CD14-positive monocyte (primary cell): Measurements from ENCODE around the gene SLC6A12. TPM values are rescaled to one million over a fixed set of nuclear protein-coding genes. Genes with fewer than 3 reads are reported as not detected.

Experiments
- DNase-seq, 3 donors: peaks; one replicate each; pipeline ENCODE4 v3.0.0-alpha.2; 2011 to 2022
- H2AFZ ChIP-seq: 2 replicates; pipeline ENCODE4 v1.6.0; 2012; ENCODE audit warnings: mild to moderate bottlenecking, low read depth, low read length, inconsistent platforms; ENCODE audit not compliant: insufficient read depth, poor library complexity, severe bottlenecking
- H3K27ac ChIP-seq, 2 donors: 1 replicate in 1 of 2; 2 replicates in 1 of 2; pipeline ENCODE4 v1.5.1; 2012 to 2013; ENCODE audit warnings: low read length in 2 of 2, control low read depth in 1 of 2, inconsistent platforms in 1 of 2, low read depth in 1 of 2, mild to moderate bottlenecking in 1 of 2
- H3K27me3 ChIP-seq, 2 donors: one replicate each; pipeline versions ENCODE4 v1.6.0 to v1.6.1; 2011 to 2013; ENCODE audit warnings: low read length in 2 of 2; ENCODE audit not compliant: control insufficient read depth in 2 of 2, insufficient read depth in 2 of 2
- H3K36me3 ChIP-seq, 2 donors: replicated peaks in 1 of 2; 1 replicate in 1 of 2; 2 replicates in 1 of 2; pipeline versions ENCODE4 v1.5.1 to v1.6.1; 2012 to 2013; ENCODE audit warnings: low read length in 2 of 2, control low read depth in 1 of 2, inconsistent platforms in 1 of 2, mild to moderate bottlenecking in 1 of 2; ENCODE audit not compliant: insufficient read depth in 2 of 2, control insufficient read depth in 1 of 2
- H3K4me1 ChIP-seq, 2 donors: 1 replicate in 1 of 2; 2 replicates in 1 of 2; pipeline versions ENCODE4 v1.5.1 to v1.6.1; 2012 to 2013; ENCODE audit warnings: low read length in 2 of 2, control low read depth in 1 of 2, inconsistent platforms in 1 of 2, mild to moderate bottlenecking in 1 of 2, moderate library complexity in 1 of 2; ENCODE audit not compliant: insufficient read depth in 2 of 2, control insufficient read depth in 1 of 2
- H3K4me2 ChIP-seq: replicated peaks from 2 replicates; pipeline ENCODE3; 2012; ENCODE audit warnings: low read length, moderate library complexity, mild to moderate bottlenecking; ENCODE audit not compliant: poor library complexity, severe bottlenecking; ENCODE audit errors: extremely low read depth
- H3K4me3 ChIP-seq, 3 experiments: fragments of 200-600 bp in 1 of 3; sonication (generic) in 1 of 3; replicated peaks in 1 of 3; 1 replicate in 2 of 3; 2 replicates in 1 of 3; pipeline ENCODE4 v1.5.1; 2011 to 2013; ENCODE audit warnings: low read length in 3 of 3, mild to moderate bottlenecking in 3 of 3, control low read depth in 2 of 3, low read depth in 2 of 3, inconsistent platforms in 1 of 3, moderate library complexity in 1 of 3
- H3K79me2 ChIP-seq: 2 replicates; pipeline ENCODE4 v1.6.0; 2012; ENCODE audit warnings: mild to moderate bottlenecking, control low read depth, inconsistent platforms, low read length, moderate library complexity; ENCODE audit not compliant: insufficient read depth
- H3K9ac ChIP-seq: 2 replicates; pipeline ENCODE4 v1.6.0; 2017; ENCODE audit warnings: low read length, mild to moderate bottlenecking; ENCODE audit not compliant: insufficient read depth, poor library complexity, severe bottlenecking
- H3K9me3 ChIP-seq, 2 donors: replicated peaks in 1 of 2; 1 replicate in 1 of 2; 2 replicates in 1 of 2; pipeline versions ENCODE4 v1.5.1 to v1.6.1; 2012 to 2013; ENCODE audit warnings: low read length in 2 of 2, control low read depth in 1 of 2; ENCODE audit not compliant: control insufficient read depth in 1 of 2, insufficient read depth in 1 of 2
- H4K20me1 ChIP-seq: 2 replicates; pipeline ENCODE4 v1.6.0; 2012; ENCODE audit warnings: mild to moderate bottlenecking, low read length, control low read depth, moderate library complexity; ENCODE audit not compliant: insufficient read depth
- H3K27ac Mint-ChIP-seq, 7 donors: one replicate each; pipeline ENCODE4 v1.8.0; 2020; ENCODE audit warnings: mild to moderate bottlenecking in 7 of 7, mixed read lengths in 7 of 7, moderate library complexity in 6 of 7, inconsistent platforms in 2 of 7
- H3K27me3 Mint-ChIP-seq, 3 donors: one replicate each; pipeline ENCODE4 v1.8.0; 2021 to 2022; ENCODE audit warnings: low read depth in 3 of 3, mild to moderate bottlenecking in 3 of 3, mixed read lengths in 3 of 3, moderate library complexity in 3 of 3, inconsistent platforms in 1 of 3
- H3K36me3 Mint-ChIP-seq, 2 donors: one replicate each; pipeline ENCODE4 v1.8.0; 2020; ENCODE audit warnings: mixed read lengths in 2 of 2, inconsistent platforms in 1 of 2, mild to moderate bottlenecking in 1 of 2
- H3K4me1 Mint-ChIP-seq: one replicate; pipeline ENCODE4 v1.8.0; 2020; ENCODE audit warnings: mild to moderate bottlenecking, mixed read lengths
- H3K4me3 Mint-ChIP-seq, 2 donors: one replicate each; pipeline ENCODE4 v1.8.0; 2020; ENCODE audit warnings: mild to moderate bottlenecking in 2 of 2, mixed read lengths in 2 of 2, moderate library complexity in 1 of 2
- H3K9me3 Mint-ChIP-seq, 7 donors: one replicate each; pipeline ENCODE4 v1.8.0; 2020 to 2022; ENCODE audit warnings: mixed read lengths in 7 of 7, mild to moderate bottlenecking in 6 of 7, moderate library complexity in 6 of 7, inconsistent platforms in 2 of 7
- CTCF ChIP-seq: fragments of 200-600 bp; IDR thresholded peaks from one replicate; pipeline ENCODE4 v1.8.0; 2022; ENCODE audit warnings: antibody characterized with exemption, mild to moderate bottlenecking
- WGBS: methylation state at CpG from one replicate; pipeline ENCODE4 v1.1.5; 2013; ENCODE audit warnings: missing lambda C conversion rate; ENCODE audit not compliant: insufficient coverage; 5-methylcytosine and 5-hydroxymethylcytosine counted together
- intact Hi-C, 2 donors: fragments of 100-400 bp; cut with micrococcal nuclease; formaldehyde crosslinking; loops; one replicate each; pipeline versions ENCODE4 v1.15.0 to v1.15.1; 2023
- polyA plus RNA-seq, 3 donors: library from polyadenylated mRNA; depleted of rRNA in 1 of 3; unstranded in 2 of 3; stranded (reverse) in 1 of 3; fragments of 300-500 nt in 2 of 3; fragments of >200 nt in 1 of 3; fragmentation: Illumina TruSeq in 2 of 3; gene quantifications; 1 replicate in 2 of 3; 2 replicates in 1 of 3; pipeline ENCODE4 v1.2.3, GENCODE V29; 2012 to 2021

Gene SLC6A12
- polyA plus RNA-seq, 3 donors, result 5.7 to 8.3 (median 8.0) TPM

DNA sequence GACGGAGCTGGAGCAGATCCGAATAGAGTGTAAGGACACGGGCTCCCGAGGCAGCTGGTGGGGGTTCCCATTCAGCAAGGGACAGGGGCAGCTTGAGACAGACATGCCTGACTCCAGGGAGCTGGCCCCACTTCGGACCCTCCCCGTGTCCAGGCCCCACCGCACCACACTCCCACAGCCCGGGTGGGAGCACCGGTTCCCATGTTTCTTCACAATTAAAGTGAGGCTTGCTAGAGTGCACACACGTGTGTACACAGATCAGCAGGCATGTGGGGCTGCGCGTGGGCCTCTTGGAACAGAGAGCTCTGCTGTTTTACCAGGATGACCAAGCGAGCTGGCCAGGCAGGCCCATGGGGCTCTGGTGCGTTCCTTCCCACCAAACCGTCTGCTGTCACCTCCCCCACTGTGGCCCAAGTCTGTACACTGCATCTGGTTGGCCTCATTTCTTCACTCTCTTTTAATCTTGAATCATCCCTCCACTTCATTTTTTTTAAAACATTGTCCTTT lies 48.0 kb downstream of the SLC6A12 start:
- no peaks in the 10 kb centered on the region for H3K36me3 ChIP-seq
- Mint-ChIP-seq H3K27ac (no peak overlapping the region), H3K4me1 (peaks cover 22% of the 10 kb centered on the region), H3K36me3 (no peaks in the 10 kb centered on the region), H3K27me3 (peaks cover 5 to 10% (median 9%) of the 10 kb centered on the region in 3 donors), H3K9me3 (no peaks in the 10 kb centered on the region), H3K4me3 (no peak overlapping the region)
- H3K4me1 ChIP-seq, result peaks cover 4% of the 10 kb centered on the region in 2 donors
- intact Hi-C loops, result no loop called here
- H3K27me3 ChIP-seq, result no peaks in the 10 kb centered on the region
- TF ChIP-seq CTCF, result no peak
- WGBS, result 93% methylated on average over 15 of the region's 15 CpGs
- no peaks in the 10 kb centered on the region for H3K9me3 ChIP-seq
- H3K4me2 ChIP-seq, result no peak overlapping the region
- H3K27ac ChIP-seq, result no peak overlapping the region
- DNase-seq, result no peak
- H4K20me1 ChIP-seq, result no peaks in the 10 kb centered on the region
- no peak overlapping the region for H3K9ac ChIP-seq
- H3K4me3 ChIP-seq, result no peak overlapping the region
- no peaks in the 10 kb centered on the region for H3K79me2 ChIP-seq
- H2AFZ ChIP-seq, result no peak overlapping the region

DNA sequence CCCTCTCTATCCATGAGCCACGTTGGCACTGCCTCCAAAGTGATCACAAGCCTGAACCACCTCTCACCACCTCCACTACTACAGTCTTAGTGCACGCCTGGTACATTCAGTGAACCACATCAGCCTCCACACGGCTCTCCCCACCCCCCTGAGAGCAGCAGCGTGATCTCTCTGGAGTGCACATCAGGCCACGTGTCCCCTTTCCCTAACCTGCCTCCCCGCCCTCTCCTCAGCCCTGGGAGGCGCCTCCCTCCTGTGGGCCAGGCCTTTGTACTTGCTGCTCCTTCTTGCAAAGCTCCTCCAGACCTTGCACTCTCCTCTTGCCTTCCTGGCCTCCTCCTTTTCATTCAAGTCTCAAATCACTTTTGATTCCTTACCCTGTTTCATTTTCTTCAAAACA lies 49.8 kb downstream of the SLC6A12 start:
- Histone ChIP-seq H4K20me1 (no peaks in the 10 kb centered on the region), H3K4me2 (no peak overlapping the region), H3K36me3 (no peaks in the 10 kb centered on the region), H3K4me1 (peaks cover 4% of the 10 kb centered on the region in 2 donors), H3K4me3 (no peak overlapping the region), H3K27ac (no peak overlapping the region), H3K9me3 (no peaks in the 10 kb centered on the region), H2AFZ (no peak overlapping the region), H3K27me3 (no peaks in the 10 kb centered on the region), H3K9ac (no peak overlapping the region), H3K79me2 (no peaks in the 10 kb centered on the region)
- peaks cover 0 to 7% (median 5%) of the 10 kb centered on the region in 3 donors for H3K27me3 Mint-ChIP-seq
- H3K9me3 Mint-ChIP-seq, result no peaks in the 10 kb centered on the region
- no peak overlapping the region for H3K27ac Mint-ChIP-seq
- intact Hi-C loops, result no loop called here
- DNase-seq, result no peak
- TF ChIP-seq CTCF, result no peak
- H3K4me3 Mint-ChIP-seq, result no peak overlapping the region
- 80% methylated on average over 7 of the region's 7 CpGs for WGBS
- no peaks in the 10 kb centered on the region for H3K36me3 Mint-ChIP-seq
- H3K4me1 Mint-ChIP-seq, result peaks cover 24% of the 10 kb centered on the region
